ENCODE results near the gene ADAMTS14.

Gene ADAMTS14

GRCh38 chr10:70678757-70679489, 6.6 kb downstream of the ADAMTS14 start:
- H3K36me3 ChIP-seq (ENCODE audit: insufficient read depth, low read length), result no peaks in the 10 kb centered on the region

DNA sequence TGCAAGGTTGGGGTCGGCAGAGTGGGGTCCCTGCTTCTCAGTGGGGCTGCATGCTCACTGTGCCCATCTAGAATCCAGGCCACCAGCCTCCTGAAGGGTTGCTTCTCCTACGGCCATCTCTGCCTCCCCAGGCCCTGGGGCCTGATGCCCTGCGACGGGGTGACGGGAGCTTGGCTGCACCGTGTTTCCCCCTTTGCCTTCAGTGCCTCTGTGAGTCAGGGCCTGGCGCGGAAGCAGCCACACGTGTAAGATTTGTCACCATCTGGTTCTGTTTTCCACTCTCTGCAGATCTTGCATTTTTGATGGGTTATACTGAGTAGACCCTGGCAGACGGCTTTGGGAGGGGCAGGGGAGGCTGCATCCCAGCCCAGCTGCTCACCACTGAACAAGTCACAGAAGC, 7.2 kb downstream of the ADAMTS14 start:
- no peaks in the 10 kb centered on the region for H3K79me2 ChIP-seq (ENCODE audit: insufficient read depth, low read length)
- H3K36me3 ChIP-seq (ENCODE audit: insufficient read depth, low read length), result no peaks in the 10 kb centered on the region
- no peaks in the 10 kb centered on the region for H4K20me1 ChIP-seq (ENCODE audit: insufficient read depth, low read length)
- ATAC-seq (ENCODE audit: insufficient read depth, low read depth) (no peak), DNase-seq (no peak)
- no peaks in the 10 kb centered on the region for H3K27me3 ChIP-seq (ENCODE audit: insufficient read depth, low read length, poor library complexity)
- H3K9ac ChIP-seq (ENCODE audit: low read depth, low read length), result no peak overlapping the region
- no peak overlapping the region for H3K4me3 ChIP-seq (ENCODE audit: low read depth in 1 of 2, low read length in 2 of 2)
- no peak overlapping the region for H3K4me2 ChIP-seq (ENCODE audit: insufficient read depth, low read length)
- H3K27ac ChIP-seq (ENCODE audit: low read length), result no peak overlapping the region
- H3K4me1 ChIP-seq (ENCODE audit: insufficient read depth, low read length), result no peaks in the 10 kb centered on the region
- no peak overlapping the region for H2AFZ ChIP-seq (ENCODE audit: low read depth, low read length)
- no peak for TF ChIP-seq EZH2 (IDR thresholded peaks at IDR 0.05; ENCODE audit: borderline replicate concordance, low read depth, low read length, severe bottlenecking)
- no peak for TF ChIP-seq CTCF (IDR thresholded peaks at IDR 0.05; ENCODE audit: borderline replicate concordance, extremely low read depth, low read length, poor library complexity, severe bottlenecking)
- no peaks in the 10 kb centered on the region for H3K9me3 ChIP-seq (ENCODE audit: insufficient read depth, low read length, severe bottlenecking)

More at GRCh38 chr10:70678757-70679489, 6.6 kb downstream of the ADAMTS14 start:
- Histone ChIP-seq H3K9ac (ENCODE audit: low read depth, low read length) (no peak overlapping the region), H3K4me3 (ENCODE audit: low read depth in 1 of 2, low read length in 2 of 2) (no peak overlapping the region), H3K9me3 (ENCODE audit: insufficient read depth, low read length, severe bottlenecking) (no peaks in the 10 kb centered on the region), H3K4me1 (ENCODE audit: insufficient read depth, low read length) (no peaks in the 10 kb centered on the region), H2AFZ (ENCODE audit: low read depth, low read length) (no peak overlapping the region), H4K20me1 (ENCODE audit: insufficient read depth, low read length) (no peaks in the 10 kb centered on the region), H3K79me2 (ENCODE audit: insufficient read depth, low read length) (no peaks in the 10 kb centered on the region), H3K27ac (ENCODE audit: low read length) (no peak overlapping the region), H3K4me2 (ENCODE audit: insufficient read depth, low read length) (no peak overlapping the region), H3K27me3 (ENCODE audit: insufficient read depth, low read length, poor library complexity) (no peaks in the 10 kb centered on the region)
- DNase-seq (no peak), ATAC-seq (ENCODE audit: insufficient read depth, low read depth) (no peak)
- no peak for TF ChIP-seq CTCF (IDR thresholded peaks at IDR 0.05; ENCODE audit: borderline replicate concordance, extremely low read depth, low read length, poor library complexity, severe bottlenecking)
- TF ChIP-seq EZH2 (IDR thresholded peaks at IDR 0.05; ENCODE audit: borderline replicate concordance, low read depth, low read length, severe bottlenecking), result no peak

GRCh38 chr10:70680899-70681730, 8.8 kb downstream of the ADAMTS14 start:
- H3K9ac ChIP-seq (ENCODE audit: low read depth, low read length), result no peak overlapping the region

More at GRCh38 chr10:70680899-70681730, 8.8 kb downstream of the ADAMTS14 start:
- no peak overlapping the region for H3K27ac ChIP-seq (ENCODE audit: low read length)
- no peaks in the 10 kb centered on the region for H3K27me3 ChIP-seq (ENCODE audit: insufficient read depth, low read length, poor library complexity)
- no peak overlapping the region for H3K4me3 ChIP-seq (ENCODE audit: low read depth in 1 of 2, low read length in 2 of 2)
- DNase-seq, result no peak
- H3K4me1 ChIP-seq (ENCODE audit: insufficient read depth, low read length), result no peaks in the 10 kb centered on the region
- no peak overlapping the region for H3K4me2 ChIP-seq (ENCODE audit: insufficient read depth, low read length)
- H3K9me3 ChIP-seq (ENCODE audit: insufficient read depth, low read length, severe bottlenecking), result no peaks in the 10 kb centered on the region
- H3K79me2 ChIP-seq (ENCODE audit: insufficient read depth, low read length), result no peaks in the 10 kb centered on the region
- no peaks in the 10 kb centered on the region for H4K20me1 ChIP-seq (ENCODE audit: insufficient read depth, low read length)
- no peak for TF ChIP-seq CTCF (IDR thresholded peaks at IDR 0.05; ENCODE audit: borderline replicate concordance, extremely low read depth, low read length, poor library complexity, severe bottlenecking)
- no peak for TF ChIP-seq EZH2 (IDR thresholded peaks at IDR 0.05; ENCODE audit: borderline replicate concordance, low read depth, low read length, severe bottlenecking)
- H2AFZ ChIP-seq (ENCODE audit: low read depth, low read length), result no peak overlapping the region
- no peak for ATAC-seq (ENCODE audit: insufficient read depth, low read depth)
- H3K36me3 ChIP-seq (ENCODE audit: insufficient read depth, low read length), result no peaks in the 10 kb centered on the region
